ENCODE data around the gene CSNK1A1.

CSNK1A1 gene

GRCh38 chr5:149500922-149501582 lies 50.2 kb downstream of the CSNK1A1 start:
- TF ChIP-seq CTCF (IDR thresholded peaks at IDR 0.05; ENCODE audit: low read depth, low read length) = no peak
- no peak overlapping the region for H3K4me3 ChIP-seq (ENCODE audit: low read depth, low read length)

GRCh38 chr5:149498724-149499336 lies 52.4 kb downstream of the CSNK1A1 start:
- H3K4me3 ChIP-seq (ENCODE audit: low read depth, low read length) = no peak overlapping the region
- TF ChIP-seq CTCF (IDR thresholded peaks at IDR 0.05; ENCODE audit: low read depth, low read length) = no peak

- no peak overlapping the region for H3K4me3 ChIP-seq (ENCODE audit: low read depth, low read length)
- TF ChIP-seq CTCF (IDR thresholded peaks at IDR 0.05; ENCODE audit: low read depth, low read length) = no peak
Observed at GRCh38 chr5:149497357-149497756, 53.9 kb downstream of the CSNK1A1 start.

GRCh38 chr5:149496917-149497316 lies 54.3 kb downstream of the CSNK1A1 start:
- TF ChIP-seq CTCF (IDR thresholded peaks at IDR 0.05; ENCODE audit: low read depth, low read length) = no peak
- no peak overlapping the region for H3K4me3 ChIP-seq (ENCODE audit: low read depth, low read length)

- no peak overlapping the region for H3K4me3 ChIP-seq (ENCODE audit: low read depth, low read length)
- no peak for TF ChIP-seq CTCF (IDR thresholded peaks at IDR 0.05; ENCODE audit: low read depth, low read length)
Observed at GRCh38 chr5:149496166-149496565, 55.1 kb downstream of the CSNK1A1 start.

- H3K4me3 ChIP-seq (ENCODE audit: low read depth, low read length) = no peak overlapping the region
- TF ChIP-seq CTCF (IDR thresholded peaks at IDR 0.05; ENCODE audit: low read depth, low read length) = no peak
Observed at GRCh38 chr5:149495673-149496072, 55.6 kb downstream of the CSNK1A1 start.

GRCh38 chr5:149493316-149493715 lies 57.9 kb downstream of the CSNK1A1 start:
- no peak overlapping the region for H3K4me3 ChIP-seq (ENCODE audit: low read depth, low read length)
- no peak for TF ChIP-seq CTCF (IDR thresholded peaks at IDR 0.05; ENCODE audit: low read depth, low read length)

Data from WI38 (cell line).